HG02610 (cell line): ENCODE results near the gene TIGAR.

Experiments
- ATAC-seq: cut with Tn5 transposase; IDR thresholded peaks from one replicate; pipeline ENCODE4 v1.9.1; 2021; ENCODE audit warnings: mild to moderate bottlenecking, moderate library complexity; ENCODE audit not compliant: unreplicated experiment

Gene TIGAR

GRCh38 chr12:4282103-4282891 lies 38.7 kb upstream of the TIGAR start:
- ATAC-seq = no peak

GRCh38 chr12:4282892-4283511 lies 38.0 kb upstream of the TIGAR start:
- no peak for ATAC-seq

- no peak for ATAC-seq
Measured at GRCh38 chr12:4283512-4284255, 37.3 kb upstream of the TIGAR start.

GRCh38 chr12:4284306-4284705 lies 36.7 kb upstream of the TIGAR start:
- ATAC-seq = no peak

- no peak for ATAC-seq
Measured at GRCh38 chr12:4285070-4285469, 35.9 kb upstream of the TIGAR start.

GRCh38 chr12:4286228-4286627 lies 34.8 kb upstream of the TIGAR start:
- no peak for ATAC-seq

- ATAC-seq = no peak
Measured at GRCh38 chr12:4286771-4287317, 34.2 kb upstream of the TIGAR start.

- no peak for ATAC-seq
Measured at GRCh38 chr12:4287325-4288211, 33.4 kb upstream of the TIGAR start.

GRCh38 chr12:4288296-4289131 lies 32.5 kb upstream of the TIGAR start:
- ATAC-seq = no peak

- no peak for ATAC-seq
Measured at GRCh38 chr12:4289231-4289878, 31.7 kb upstream of the TIGAR start.

GRCh38 chr12:4289998-4290790 lies 30.8 kb upstream of the TIGAR start:
- no peak for ATAC-seq

- ATAC-seq = no peak
Measured at GRCh38 chr12:4292341-4293073, 28.5 kb upstream of the TIGAR start.

GRCh38 chr12:4293299-4293965 lies 27.6 kb upstream of the TIGAR start:
- ATAC-seq = no peak

- no peak for ATAC-seq
Measured at GRCh38 chr12:4293966-4294505, 27.0 kb upstream of the TIGAR start.

GRCh38 chr12:4296751-4297150 lies 24.3 kb upstream of the TIGAR start:
- ATAC-seq = no peak

- ATAC-seq = no peak
Measured at GRCh38 chr12:4297617-4298016, 23.4 kb upstream of the TIGAR start.

GRCh38 chr12:4300883-4301282 lies 20.1 kb upstream of the TIGAR start:
- ATAC-seq = no peak
